Neural cell (in vitro differentiated cells): Measurements from ENCODE around the gene MGAT5B. TPM values are rescaled to one million over a fixed set of nuclear protein-coding genes. Genes with fewer than 3 reads are reported as not detected.
A peak's percentile ranks its signal among the peaks of the same experiment; 100 is the strongest.

Experiments
- H2AFZ ChIP-seq: fragments of 200-600, 300-800 bp; sonication (generic), shearing (Covaris generic); 2 replicates; pipeline ENCODE4 v1.6.0; 2014; ENCODE audit warnings: low read depth, mild to moderate bottlenecking, antibody characterized with exemption, low read length, moderate library complexity
- H3F3A ChIP-seq: fragments of 200-600 bp; shearing (Covaris generic); 2 replicates; pipeline ENCODE4 v1.6.1; 2016; ENCODE audit warnings: mild to moderate bottlenecking, moderate library complexity, mixed read lengths, antibody characterized with exemption, low read length; ENCODE audit not compliant: insufficient read depth, poor library complexity, severe bottlenecking
- H3K27ac ChIP-seq: fragments of 200-600, 300-800 bp; sonication (generic), shearing (Covaris generic); 2 replicates; pipeline ENCODE4 v1.5.1; 2014; ENCODE audit warnings: mild to moderate bottlenecking, low read length, moderate library complexity
- H3K27me3 ChIP-seq: fragments of 300-800, 200-600 bp; sonication (generic), shearing (Covaris generic); 2 replicates; pipeline ENCODE4 v1.6.0; 2014; ENCODE audit warnings: mild to moderate bottlenecking, low read depth, low read length, moderate library complexity; ENCODE audit not compliant: insufficient read depth
- H3K36me3 ChIP-seq: fragments of 300-800, 200-600 bp; sonication (generic), shearing (Covaris generic); 2 replicates; pipeline ENCODE4 v1.5.1; 2014; ENCODE audit warnings: mild to moderate bottlenecking, antibody characterized with exemption, low read length, moderate library complexity; ENCODE audit not compliant: insufficient read depth
- H3K4me2 ChIP-seq: fragments of 300-800, 200-600 bp; sonication (generic), shearing (Covaris generic); 2 replicates; pipeline ENCODE4 v1.6.0; 2014; ENCODE audit warnings: mild to moderate bottlenecking, low read length
- H3K4me3 ChIP-seq: fragments of 300-800, 200-600 bp; sonication (generic), shearing (Covaris generic); 2 replicates; pipeline ENCODE4 v1.5.1; 2014; ENCODE audit warnings: mild to moderate bottlenecking, low read length, moderate library complexity
- H3K79me2 ChIP-seq: fragments of 200-600 bp; shearing (Covaris generic); replicated peaks from 2 replicates; pipeline ENCODE4 v1.6.0; 2014; ENCODE audit warnings: mild to moderate bottlenecking, low read length, moderate library complexity; ENCODE audit not compliant: insufficient read depth
- H3K9ac ChIP-seq: fragments of 300-800, 200-600 bp; sonication (generic), shearing (Covaris generic); 2 replicates; pipeline ENCODE4 v1.6.1; 2016; ENCODE audit warnings: mild to moderate bottlenecking, low read length, mixed read lengths
- H3K9me2 ChIP-seq: fragments of 200-600 bp; shearing (Covaris generic); 2 replicates; pipeline ENCODE4 v1.6.1; 2016; ENCODE audit warnings: mild to moderate bottlenecking, low read length, mixed read lengths; ENCODE audit not compliant: insufficient read depth
- H3K9me3 ChIP-seq: fragments of 200-600, 300-800 bp; sonication (generic), shearing (Covaris generic); 2 replicates; pipeline ENCODE4 v1.6.1; 2016; ENCODE audit warnings: mild to moderate bottlenecking, mixed run types, low read length, moderate library complexity, mixed read lengths
- H4K20me1 ChIP-seq: fragments of 200-600 bp; shearing (Covaris generic); 2 replicates; pipeline ENCODE4 v1.6.1; 2016; ENCODE audit warnings: mild to moderate bottlenecking, mixed run types; ENCODE audit not compliant: insufficient read depth
- CTCF ChIP-seq: fragments of 450-650 bp; IDR thresholded peaks from 2 replicates; pipeline ENCODE4 v1.5.1; 2014; ENCODE audit warnings: antibody characterized with exemption, mild to moderate bottlenecking, moderate library complexity; ENCODE audit not compliant: poor library complexity, severe bottlenecking
- EP300 ChIP-seq: fragments of 450-650 bp; conservative IDR thresholded peaks from 2 replicates; pipeline ENCODE4 v1.6.1; 2014; ENCODE audit warnings: antibody characterized with exemption, mild to moderate bottlenecking, moderate library complexity; ENCODE audit not compliant: poor library complexity, severe bottlenecking
- EZH2 ChIP-seq: fragments of 200-600, 300-800 bp; shearing (Covaris generic), sonication (generic); IDR thresholded peaks from 2 replicates; pipeline ENCODE4 v1.6.1; 2014; ENCODE audit warnings: antibody characterized with exemption, low read length, borderline replicate concordance, mild to moderate bottlenecking; ENCODE audit not compliant: insufficient read depth, poor library complexity, severe bottlenecking
- MXI1 ChIP-seq: fragments of 450-650 bp; conservative IDR thresholded peaks from 2 replicates; pipeline ENCODE4 v1.6.1; 2014; ENCODE audit warnings: antibody characterized with exemption, mild to moderate bottlenecking; ENCODE audit not compliant: poor library complexity, severe bottlenecking
- POLR2AphosphoS5 ChIP-seq: IDR thresholded peaks from 2 replicates; pipeline ENCODE4 v1.6.1; 2012
- RAD21 ChIP-seq: fragments of 450-650 bp; conservative IDR thresholded peaks from 2 replicates; pipeline ENCODE4 v1.6.1; 2014; ENCODE audit warnings: antibody characterized with exemption, mild to moderate bottlenecking, moderate library complexity
- REST ChIP-seq: IDR thresholded peaks from 2 replicates; pipeline ENCODE4 v1.6.1; 2012; ENCODE audit warnings: borderline replicate concordance
- SMC3 ChIP-seq: fragments of 450-650 bp; conservative IDR thresholded peaks from 2 replicates; pipeline ENCODE4 v1.6.1; 2014; ENCODE audit warnings: antibody characterized with exemption, mild to moderate bottlenecking, moderate library complexity; ENCODE audit not compliant: poor library complexity
- TAF1 ChIP-seq: IDR thresholded peaks from 2 replicates; pipeline ENCODE4 v1.6.1; 2012; ENCODE audit warnings: low read depth
- polyA minus RNA-seq: library from RNA; depleted of rRNA, polyadenylated mRNA; stranded (reverse); fragments of >200 nt; gene quantifications from 2 replicates; pipeline ENCODE4 v1.2.3, GENCODE V29; 2014
- polyA plus RNA-seq: library from polyadenylated mRNA; depleted of rRNA; stranded (reverse); fragments of >200 nt; gene quantifications from 2 replicates; pipeline ENCODE4 v1.2.3, GENCODE V29; 2014

Gene MGAT5B
- polyA plus RNA-seq (8.8 and 17.6 TPM in 2 replicates), polyA minus RNA-seq (34.0 and 38.0 TPM in 2 replicates)

GRCh38 chr17:76868176-76868668, at the start of gene MGAT5B:
Gene MGAT5B (plus strand): TSS chr17:76868404. CDS start chr17:76869030, 626 bp downstream.
- Histone ChIP-seq H3K4me2 (peak within 1 kb of the TSS; percentile 35), H3K27me3 (peaks cover 8% of the 10 kb centered on the region), H3F3A (no peaks in the 10 kb centered on the region), H3K79me2 (peaks cover 5% of the 10 kb centered on the region), H3K27ac (no peak within 1 kb of the TSS), H3K9ac (peak within 1 kb of the TSS; percentile 73), H4K20me1 (no peaks in the 10 kb centered on the region), H3K36me3 (no peaks in the 10 kb centered on the region), H2AFZ (peak within 1 kb of the TSS; percentile 27), H3K9me2 (no peaks in the 10 kb centered on the region), H3K4me3 (peak within 1 kb of the TSS; percentile 88), H3K9me3 (no peaks in the 10 kb centered on the region)
- TF ChIP-seq CTCF (peak; percentile 97), RAD21 (peak; percentile 98), POLR2AphosphoS5 (peak; percentile 60), EP300 (peak; percentile 46), SMC3 (peak; percentile 96), EZH2 (no peak), MXI1 (peak; percentile 61), REST (no peak)

GRCh38 chr17:76820039-76820438, 48.2 kb upstream of the MGAT5B start:
- no peaks in the 10 kb centered on the region for H3K9me2 ChIP-seq
- no peak for TF ChIP-seq EZH2
- no peak for TF ChIP-seq SMC3
- no peak for TF ChIP-seq REST
- TF ChIP-seq MXI1, result no peak
- no peak for TF ChIP-seq CTCF
- no peak for TF ChIP-seq TAF1
- no peak for TF ChIP-seq POLR2AphosphoS5
- no peak for TF ChIP-seq RAD21
- TF ChIP-seq EP300, result no peak
- no peaks in the 10 kb centered on the region for H4K20me1 ChIP-seq
- H3K36me3 ChIP-seq, result no peaks in the 10 kb centered on the region
- no peak overlapping the region for H3K4me3 ChIP-seq
- no peak overlapping the region for H3K9ac ChIP-seq
- no peaks in the 10 kb centered on the region for H3K9me3 ChIP-seq
- H3K79me2 ChIP-seq, result no peaks in the 10 kb centered on the region
- no peak overlapping the region for H2AFZ ChIP-seq
- H3K27ac ChIP-seq, result no peak overlapping the region
- no peak overlapping the region for H3K4me2 ChIP-seq
- no peaks in the 10 kb centered on the region for H3K27me3 ChIP-seq
- no peaks in the 10 kb centered on the region for H3F3A ChIP-seq
